HG03103 (cell line): Measurements from ENCODE around the gene TEX48.

ENCODE experiments used
- ATAC-seq: cut with Tn5 transposase; IDR thresholded peaks from one replicate; pipeline ENCODE4 v1.9.1; 2021; ENCODE audit warnings: low read depth; ENCODE audit not compliant: unreplicated experiment

TEX48 gene

GRCh38 chr9:114681594-114682332, at the start of gene TEX48:
Gene TEX48, minus strand, starts transcription at chr9:114682192. Its CDS starts 10,469 bp downstream, at chr9:114671723.
- peak; percentile 74 for ATAC-seq

- ATAC-seq: no peak
Observed at GRCh38 chr9:114731701-114732100, 49.7 kb upstream of the TEX48 start.

- no peak for ATAC-seq
Observed at GRCh38 chr9:114729706-114730105, 47.7 kb upstream of the TEX48 start.

- ATAC-seq: no peak
Observed at GRCh38 chr9:114725930-114726329, 43.9 kb upstream of the TEX48 start.

- ATAC-seq: no peak
Observed at GRCh38 chr9:114724744-114725143, 42.8 kb upstream of the TEX48 start.

GRCh38 chr9:114723931-114724330, 41.9 kb upstream of the TEX48 start:
- ATAC-seq: no peak

GRCh38 chr9:114722937-114723620, 41.1 kb upstream of the TEX48 start:
- no peak for ATAC-seq

- ATAC-seq: no peak
Observed at GRCh38 chr9:114722081-114722621, 40.2 kb upstream of the TEX48 start.

GRCh38 chr9:114721491-114722079, 39.6 kb upstream of the TEX48 start:
- ATAC-seq: no peak

GRCh38 chr9:114720086-114720676, 38.2 kb upstream of the TEX48 start:
- no peak for ATAC-seq

GRCh38 chr9:114719290-114719689, 37.3 kb upstream of the TEX48 start:
- no peak for ATAC-seq

GRCh38 chr9:114718801-114719221, 36.8 kb upstream of the TEX48 start:
- ATAC-seq: peak; percentile 88

- ATAC-seq: no peak
Observed at GRCh38 chr9:114717908-114718486, 36.0 kb upstream of the TEX48 start.

GRCh38 chr9:114709636-114710035, 27.6 kb upstream of the TEX48 start:
- no peak for ATAC-seq

GRCh38 chr9:114706711-114707110, 24.7 kb upstream of the TEX48 start:
- no peak for ATAC-seq

- ATAC-seq: no peak
Observed at GRCh38 chr9:114701988-114702387, 20.0 kb upstream of the TEX48 start.

GRCh38 chr9:114697951-114698351, 16.0 kb upstream of the TEX48 start:
- ATAC-seq: peak; percentile 39

- peak; percentile 58 for ATAC-seq
Observed at GRCh38 chr9:114696814-114697544, 15.0 kb upstream of the TEX48 start.

- no peak for ATAC-seq
Observed at GRCh38 chr9:114695948-114696347, 14.0 kb upstream of the TEX48 start.

GRCh38 chr9:114694719-114695269, 12.8 kb upstream of the TEX48 start:
- peak; percentile 36 for ATAC-seq
